Omental fat pad (tissue), 4 donors: ENCODE measurements around the gene GPR25. TPM values are rescaled to one million over a fixed set of nuclear protein-coding genes. Genes with fewer than 3 reads are reported as not detected.
"Not testable (repeated sequence)": the region's sequence is repeated elsewhere in the genome, so short reads cannot be mapped to it uniquely, and the experiment has no call there.

Experiments
- ATAC-seq: fragments of 150-250 bp; one replicate; pipeline ENCODE4 v1.9.1; 2016; ENCODE audit warnings: mild to moderate bottlenecking, moderate library complexity; ENCODE audit not compliant: low FRiP score
- DNase-seq: peaks from one replicate; pipeline ENCODE4 v3.0.0-alpha.2; 2019; ENCODE audit warnings: low spot score
- total RNA-seq, 4 donors: library from RNA; depleted of rRNA; stranded (reverse); fragments of >200 nt; gene quantifications; one replicate each; pipeline ENCODE4 v1.1.0, GENCODE V29; 2016
- TF ChIP-seq, protein P1 (sequence below), 3 donors: fragments of 450-650 bp; IDR thresholded peaks; one replicate each; pipeline ENCODE4 v1.5.1; 2016 to 2017; ENCODE audit warnings: antibody characterized with exemption in 3 of 3, mild to moderate bottlenecking in 3 of 3, moderate library complexity in 2 of 3

The GPR25 gene
- total RNA-seq, 4 donors from 2014 or later, result not detected

- TF ChIP-seq, protein P1, sequence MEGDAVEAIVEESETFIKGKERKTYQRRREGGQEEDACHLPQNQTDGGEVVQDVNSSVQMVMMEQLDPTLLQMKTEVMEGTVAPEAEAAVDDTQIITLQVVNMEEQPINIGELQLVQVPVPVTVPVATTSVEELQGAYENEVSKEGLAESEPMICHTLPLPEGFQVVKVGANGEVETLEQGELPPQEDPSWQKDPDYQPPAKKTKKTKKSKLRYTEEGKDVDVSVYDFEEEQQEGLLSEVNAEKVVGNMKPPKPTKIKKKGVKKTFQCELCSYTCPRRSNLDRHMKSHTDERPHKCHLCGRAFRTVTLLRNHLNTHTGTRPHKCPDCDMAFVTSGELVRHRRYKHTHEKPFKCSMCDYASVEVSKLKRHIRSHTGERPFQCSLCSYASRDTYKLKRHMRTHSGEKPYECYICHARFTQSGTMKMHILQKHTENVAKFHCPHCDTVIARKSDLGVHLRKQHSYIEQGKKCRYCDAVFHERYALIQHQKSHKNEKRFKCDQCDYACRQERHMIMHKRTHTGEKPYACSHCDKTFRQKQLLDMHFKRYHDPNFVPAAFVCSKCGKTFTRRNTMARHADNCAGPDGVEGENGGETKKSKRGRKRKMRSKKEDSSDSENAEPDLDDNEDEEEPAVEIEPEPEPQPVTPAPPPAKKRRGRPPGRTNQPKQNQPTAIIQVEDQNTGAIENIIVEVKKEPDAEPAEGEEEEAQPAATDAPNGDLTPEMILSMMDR (IDR thresholded peaks at IDR 0.05), result no peak
- no peak for ATAC-seq
- DNase-seq, result no peak
Observed at GRCh38 chr1:200909757-200910239, 37.0 kb downstream of the GPR25 start.

- no peak for ATAC-seq
- TF ChIP-seq, protein P1 (IDR thresholded peaks at IDR 0.05), result no peak
- no peak for DNase-seq
Observed at GRCh38 chr1:200911361-200911760, 38.6 kb downstream of the GPR25 start.

GRCh38 chr1:200911936-200912335, 39.2 kb downstream of the GPR25 start:
- DNase-seq, ATAC-seq: not testable (repeated sequence)

DNA sequence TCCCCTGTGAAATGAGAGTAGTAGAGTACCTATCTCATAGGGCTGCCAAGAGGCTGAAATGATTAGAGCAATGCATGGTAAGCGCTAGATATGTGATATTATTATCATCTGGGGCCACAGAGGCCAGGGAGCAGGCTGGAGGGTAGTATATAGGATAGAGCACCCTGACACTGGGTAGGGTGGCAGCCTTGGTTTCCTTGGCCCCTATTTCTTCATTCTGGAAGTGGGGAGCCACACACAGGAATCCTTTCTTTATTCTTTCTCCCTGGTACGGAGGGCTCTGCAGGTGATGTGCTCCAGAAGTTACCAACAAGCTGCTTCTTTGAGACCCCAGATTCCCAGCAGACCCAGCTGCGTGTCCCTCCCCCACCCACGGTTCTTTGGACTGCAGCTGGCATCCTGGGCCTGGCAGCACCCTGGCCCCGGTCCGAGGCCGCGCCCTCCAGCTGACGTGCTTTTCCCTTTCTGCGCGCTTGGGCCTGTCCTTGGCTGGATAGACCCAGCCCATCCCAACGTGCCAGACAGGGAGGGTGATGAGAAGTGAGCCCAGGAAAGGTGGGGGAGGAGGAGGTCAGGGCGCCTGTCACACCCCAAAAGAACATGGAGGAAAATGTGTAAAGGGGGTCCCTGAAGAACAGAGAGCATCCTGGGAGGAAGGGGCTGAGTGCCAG, 40.1 kb downstream of the GPR25 start:
- TF ChIP-seq, protein P1 (IDR thresholded peaks at IDR 0.05), result no peak
- ATAC-seq, result no peak

GRCh38 chr1:200916152-200916551, 43.4 kb downstream of the GPR25 start:
- ATAC-seq (no peak), DNase-seq (no peak)
- TF ChIP-seq, protein P1 (IDR thresholded peaks at IDR 0.05), result no peak

More for the DNA sequence above, 40.1 kb downstream of the GPR25 start:
- no peak for DNase-seq

DNA sequence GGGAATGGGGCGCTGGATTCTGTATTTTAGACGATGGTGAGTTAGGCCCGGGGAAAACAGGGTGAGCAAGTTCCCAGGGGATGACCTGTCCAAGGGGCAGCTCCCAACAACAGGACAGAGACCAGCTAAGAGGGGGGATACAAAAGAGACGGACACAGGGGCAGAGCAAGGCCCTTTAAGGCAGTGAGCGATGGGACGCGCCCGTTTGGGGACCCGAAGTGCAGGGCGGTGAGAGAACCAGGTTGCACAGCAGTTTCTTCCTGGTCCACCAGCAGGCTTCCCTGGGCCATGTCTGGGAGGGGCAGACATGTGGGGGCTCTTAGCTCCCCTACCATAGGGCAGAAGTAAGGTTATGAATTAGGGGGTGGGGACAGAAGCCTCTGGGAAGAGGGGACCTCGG, 43.9 kb downstream of the GPR25 start:
- ATAC-seq (no peak), DNase-seq (no peak)
- TF ChIP-seq, protein P1 (IDR thresholded peaks at IDR 0.05), result no peak

DNA sequence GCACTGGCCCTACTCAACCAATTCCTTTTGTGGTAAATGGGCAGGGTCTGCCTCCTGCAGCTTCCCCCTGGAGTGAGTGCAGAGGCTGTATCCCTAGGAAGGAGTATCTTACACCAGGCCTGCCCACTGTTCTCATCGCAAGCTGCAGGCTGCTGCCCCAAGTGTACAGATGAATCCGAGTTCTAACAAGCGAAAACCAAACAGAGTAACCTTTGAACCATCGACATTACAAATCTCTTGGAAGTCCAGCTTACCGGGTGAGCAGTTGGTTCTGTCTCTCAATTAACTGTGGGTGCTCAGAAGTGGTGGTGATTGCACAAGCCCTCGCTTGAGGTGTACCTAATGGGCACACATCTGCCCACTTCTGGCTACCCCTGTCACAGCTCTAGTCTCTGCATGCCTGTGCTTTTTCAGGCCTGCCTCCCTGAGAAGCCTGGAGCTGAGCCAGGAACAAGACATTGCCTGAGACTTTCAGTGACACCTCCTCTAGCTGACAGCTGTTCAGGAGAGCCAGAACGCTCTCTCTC, 44.6 kb downstream of the GPR25 start:
- DNase-seq (no peak), ATAC-seq (no peak)
- TF ChIP-seq, protein P1 (IDR thresholded peaks at IDR 0.05), result no peak
